ENCODE measurements around the gene STPG2. TPM values are rescaled to one million over a fixed set of nuclear protein-coding genes. Genes with fewer than 3 reads are reported as not detected.

STPG2 gene
- polyA plus RNA-seq (ENCODE audit: insufficient read length in 10 of 10), result under 1 TPM in 4 of 10 donors, not detected in 6; 0.14 to 0.22 (median 0.19) TPM
- long read RNA-seq, donor 1, result 0 reads
- long read RNA-seq, donor 2, result 0 reads
- long read RNA-seq, donor 3, result 0 reads
- long read RNA-seq, donor 4, result 0 reads
- long read RNA-seq, donor 5, result 0 reads
- long read RNA-seq, donor 6, result 0 reads
- long read RNA-seq, donor 7, result 0 reads
- long read RNA-seq, donor 8, result 0 reads
- long read RNA-seq, donor 9, result 0 reads

DNA sequence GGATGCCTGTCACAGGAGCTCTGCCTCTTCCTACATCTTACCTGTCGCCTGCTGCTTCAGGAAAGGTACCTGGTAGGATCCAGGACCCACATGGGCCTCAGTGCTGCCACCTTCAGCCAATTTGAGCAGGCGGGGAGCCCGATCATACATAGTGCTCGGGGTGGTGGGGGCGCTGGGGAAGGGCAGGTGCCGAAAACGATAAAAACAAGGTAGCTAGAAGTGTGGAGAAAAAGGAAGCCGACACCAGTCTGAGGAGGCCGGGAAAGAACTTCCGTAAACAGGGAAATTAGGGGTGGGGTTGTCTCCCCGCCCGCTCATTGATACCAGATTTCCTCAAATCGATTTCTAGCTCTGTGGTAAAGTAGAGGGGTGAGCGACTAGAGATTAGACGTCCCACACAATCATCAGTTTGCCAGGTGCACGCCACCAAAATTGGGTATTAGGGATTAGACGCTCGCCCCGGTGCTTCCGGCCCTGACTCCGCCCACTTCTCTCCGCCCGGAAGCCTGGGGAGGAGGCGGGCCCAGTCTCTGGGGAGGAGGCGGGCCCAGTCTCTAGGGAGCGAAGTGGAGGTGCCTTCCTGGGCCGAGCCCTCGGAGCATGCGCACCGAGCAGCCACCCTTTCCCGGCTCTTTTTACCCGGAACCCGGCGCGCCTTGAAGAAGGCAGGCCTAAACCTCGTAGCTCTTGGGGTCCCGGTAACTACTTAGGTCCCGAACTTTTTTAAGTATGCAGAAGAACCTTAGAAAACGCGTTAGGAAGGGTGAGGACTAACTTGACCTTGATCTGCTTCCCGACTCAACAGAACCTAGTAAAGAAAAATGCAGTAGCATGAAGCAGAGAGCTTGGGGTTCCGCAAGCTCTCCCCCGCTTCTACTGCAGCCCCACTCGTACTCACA is at the start of gene STPG2:
Gene STPG2, minus strand, starts transcription at position 476 of the 899 bp plus-strand sequence.
- DNase-seq, result peak; percentile 82 to 93 (median 85)

DNA sequence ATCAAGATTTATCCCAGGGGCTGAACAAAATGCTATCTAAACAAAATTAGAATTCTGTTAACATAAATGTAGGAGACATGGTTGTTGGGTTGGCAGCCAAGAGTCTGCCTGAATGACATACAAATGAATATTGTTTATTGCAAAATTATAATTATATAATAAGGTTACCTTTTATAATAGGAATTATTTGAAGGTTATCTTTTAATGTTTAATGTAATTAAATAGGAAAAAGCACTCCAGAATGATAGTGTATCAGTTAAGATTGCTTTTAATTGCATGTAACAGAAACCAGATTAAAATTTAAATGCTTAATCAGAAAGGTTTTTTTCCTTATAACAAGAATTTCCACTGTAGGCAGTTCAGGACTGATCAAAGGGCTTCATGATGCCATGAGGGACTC is 42.0 kb upstream of the STPG2 start:
- DNase-seq, result no peak

DNA sequence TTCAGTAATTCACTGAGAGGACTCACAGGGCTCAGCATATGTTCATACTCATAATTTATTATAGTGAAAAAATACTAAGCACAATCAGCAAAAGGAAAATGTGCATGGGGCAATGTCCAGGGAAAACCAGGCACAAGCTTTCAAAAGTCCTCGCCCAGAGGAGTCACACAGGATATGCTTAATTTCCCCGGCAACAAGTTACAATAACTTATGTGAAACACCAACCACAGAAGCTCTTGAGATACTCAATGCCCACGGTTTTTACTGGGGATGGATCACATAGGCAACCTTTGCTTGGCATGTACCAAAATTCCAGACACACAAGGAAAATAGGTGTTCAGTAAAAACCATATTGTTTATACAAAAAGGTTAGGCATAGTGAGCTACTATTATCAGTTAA is 38.5 kb upstream of the STPG2 start:
- DNase-seq, result no peak

DNA sequence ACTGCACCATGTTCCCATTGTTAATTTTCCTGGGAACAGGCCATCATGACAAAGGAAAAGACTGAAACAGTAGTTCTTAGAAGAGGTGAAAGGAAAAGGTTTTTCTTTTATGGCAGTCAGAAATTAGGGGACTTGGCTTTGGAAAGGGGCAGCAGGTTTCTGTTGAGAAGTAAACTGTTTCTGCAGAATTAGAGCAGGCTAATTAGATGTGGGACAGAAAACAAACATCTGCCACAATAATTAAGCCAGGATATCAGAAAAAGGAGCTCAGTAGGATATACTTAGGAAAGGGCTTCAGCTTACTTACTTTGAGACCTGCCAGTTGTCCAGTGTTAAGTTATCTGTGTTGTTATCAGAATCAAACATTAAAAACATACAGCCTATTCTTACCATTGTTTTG is 36.7 kb upstream of the STPG2 start:
- DNase-seq, result no peak

DNA sequence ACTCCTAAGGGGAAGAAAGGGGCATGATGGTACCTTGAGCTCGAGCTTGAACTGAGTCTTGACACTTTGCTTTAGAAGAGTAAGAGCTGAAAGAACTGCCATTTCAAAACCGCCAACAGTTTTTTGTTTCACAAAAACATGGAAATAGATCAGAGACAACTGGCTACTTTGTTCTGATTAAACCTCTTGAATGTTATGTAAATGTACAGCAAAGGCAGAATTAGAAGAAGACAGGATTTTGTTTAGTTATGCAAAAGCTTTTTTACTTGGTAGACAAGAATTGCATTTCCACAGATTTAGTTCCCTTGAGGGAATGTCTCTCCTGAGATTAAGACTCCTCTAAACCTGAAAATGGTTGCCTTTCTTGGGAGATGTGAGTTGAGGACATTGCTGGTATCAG is 33.3 kb upstream of the STPG2 start:
- DNase-seq, result no peak

DNA sequence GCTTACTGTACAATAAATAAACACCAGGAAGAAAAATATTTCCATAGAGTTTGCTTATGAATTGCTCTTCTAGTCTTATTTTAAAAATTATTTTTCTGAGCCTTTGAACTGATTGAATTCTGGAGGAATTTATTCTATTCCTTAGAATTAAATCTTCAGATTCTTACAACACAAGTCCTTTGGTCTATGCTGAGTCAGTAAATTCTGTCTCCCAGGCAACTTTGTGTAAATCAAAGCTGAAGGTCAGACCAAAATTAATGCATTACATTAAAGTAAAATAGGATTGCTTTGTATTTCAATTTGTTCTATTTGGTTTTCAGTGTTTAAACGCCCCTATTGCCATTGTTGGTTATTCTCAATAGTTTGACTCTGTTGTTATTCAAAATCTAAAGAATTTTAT is 26.8 kb upstream of the STPG2 start:
- no peak for DNase-seq

DNA sequence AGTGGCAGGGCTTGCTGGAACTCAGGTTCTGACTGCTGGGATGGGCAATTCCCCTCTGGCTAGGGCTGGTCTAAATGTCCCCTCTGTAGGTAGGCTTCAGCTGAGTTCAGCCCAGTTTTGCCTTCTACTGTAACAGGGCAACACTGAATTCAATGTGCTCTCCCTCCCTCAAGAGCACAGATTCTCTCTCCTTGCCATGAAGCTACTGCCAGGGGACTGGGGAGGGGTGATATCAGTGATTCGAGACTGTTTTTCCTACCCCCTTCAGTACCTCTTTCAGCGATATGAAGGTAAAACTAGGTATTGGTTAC is 23.4 kb upstream of the STPG2 start:
- no peak for DNase-seq

DNA sequence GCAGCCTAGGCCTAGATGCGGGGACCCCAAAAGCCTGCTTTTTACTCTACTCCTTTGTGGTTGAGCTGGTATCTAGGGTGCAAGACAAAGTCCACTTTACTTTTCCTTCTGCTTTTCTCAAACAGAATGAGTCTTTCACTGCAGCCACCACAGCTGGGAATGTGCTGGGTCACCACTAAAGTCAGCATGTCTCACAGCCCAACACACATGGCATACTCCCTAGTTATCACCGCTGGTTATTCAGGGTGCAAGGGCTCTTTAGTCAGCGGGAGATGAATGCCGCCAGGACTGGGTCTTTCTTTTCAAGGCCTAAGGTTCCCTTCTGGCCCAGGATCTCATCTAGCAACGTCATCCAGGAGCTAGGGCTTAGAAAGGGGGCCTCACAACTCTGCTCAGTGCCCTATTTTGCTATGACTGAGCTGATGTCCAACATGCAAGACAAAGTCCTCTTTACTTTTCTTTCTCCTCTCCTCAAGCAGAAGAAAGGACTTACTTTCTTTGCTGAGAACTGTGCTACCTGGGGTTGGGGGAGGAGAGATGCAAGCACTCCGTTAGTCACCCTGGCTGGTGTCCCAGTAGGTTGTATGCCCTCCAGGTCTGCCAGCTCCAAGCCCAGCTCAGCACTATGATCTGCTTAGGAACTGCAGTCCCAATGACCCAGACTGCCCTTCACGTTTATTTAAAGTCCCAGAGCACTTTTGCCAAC is 22.9 kb upstream of the STPG2 start:
- no peak for DNase-seq

DNA sequence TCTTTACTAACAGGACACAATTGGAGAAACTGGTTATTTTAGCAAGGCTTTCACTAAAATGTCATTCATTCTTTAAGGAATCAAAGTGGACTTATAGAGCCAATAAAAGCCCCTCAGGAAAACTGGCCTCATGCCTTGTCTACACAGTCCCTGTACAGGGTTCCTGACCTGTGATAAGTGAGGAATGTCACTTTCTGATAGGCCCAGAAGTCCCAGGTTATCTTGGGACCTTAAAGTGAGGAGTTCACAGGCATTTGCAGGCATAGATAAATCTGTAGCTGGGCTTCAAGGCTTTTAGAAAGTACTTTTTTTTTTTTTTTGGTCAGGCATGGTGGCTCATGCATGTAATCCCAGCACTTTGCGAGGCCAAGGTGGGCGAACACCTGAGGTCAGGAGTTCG is 19.4 kb upstream of the STPG2 start:
- DNase-seq, result no peak

DNA sequence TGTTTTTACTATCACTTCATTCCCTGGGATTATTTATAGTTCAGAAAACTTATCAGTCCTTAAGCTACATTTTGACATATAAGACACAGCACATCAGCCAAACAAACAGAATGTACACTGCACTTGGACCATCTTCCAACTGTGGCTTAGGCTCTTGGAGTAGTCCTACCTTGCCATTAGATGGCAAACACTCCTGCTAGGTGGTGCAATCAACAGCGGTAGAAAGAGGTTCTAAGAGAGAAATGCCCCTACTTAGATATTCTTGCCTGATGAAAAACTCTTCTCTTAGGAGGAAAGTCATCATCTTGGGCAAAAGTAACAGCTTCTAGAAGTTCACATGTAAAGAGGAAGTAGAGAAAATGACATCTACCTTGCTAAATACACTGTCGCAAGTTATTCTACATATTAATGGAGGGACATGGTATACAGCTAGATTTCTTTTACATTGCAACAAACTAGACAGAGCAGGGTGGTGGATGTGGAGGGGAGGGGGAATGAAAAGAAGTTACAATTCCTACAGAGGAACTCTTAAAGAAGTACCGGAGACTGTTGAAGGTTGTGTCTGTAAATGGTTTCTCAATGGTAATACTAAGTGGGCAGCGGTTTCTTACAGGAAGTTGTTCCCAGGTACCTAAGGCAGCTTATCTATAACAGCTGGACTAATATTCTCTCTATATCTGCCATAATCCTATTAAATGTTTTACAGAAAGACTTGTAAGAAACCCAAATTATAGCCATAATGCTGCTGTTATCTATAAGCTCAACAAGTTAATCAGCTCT is 8.1 kb upstream of the STPG2 start:
- DNase-seq, result no peak

DNA sequence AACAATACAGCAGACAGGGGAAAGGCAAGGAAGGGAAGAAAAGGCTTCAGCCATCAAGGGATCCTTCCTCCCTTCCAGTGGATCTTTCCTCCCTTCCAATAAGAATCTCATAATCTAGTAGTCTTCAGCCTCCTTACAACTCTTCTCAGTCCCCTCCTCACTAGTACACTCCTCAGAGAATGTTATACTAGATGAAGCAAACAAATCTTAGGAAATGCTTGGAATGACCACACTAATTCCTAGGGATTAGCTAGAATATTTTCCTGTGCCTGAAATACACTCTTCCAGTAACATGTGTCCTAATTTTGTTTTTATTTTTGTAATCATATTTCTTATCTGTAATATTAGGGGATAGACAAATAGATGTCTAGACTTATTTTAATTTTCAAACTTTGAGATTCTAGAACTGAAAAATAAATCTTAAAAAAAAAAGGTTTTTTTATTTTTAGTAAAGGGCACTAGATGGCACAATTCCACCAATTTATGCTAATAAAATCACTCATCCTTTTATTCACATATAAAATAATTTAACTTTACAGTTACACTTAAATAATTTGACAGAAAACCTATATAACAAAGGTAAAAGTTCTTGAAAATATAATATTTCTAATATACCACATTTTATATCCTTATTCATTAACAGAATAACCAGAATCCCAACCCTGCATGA is 7.0 kb upstream of the STPG2 start:
- DNase-seq, result peak in 1 of 3 donors; percentile 3

DNA sequence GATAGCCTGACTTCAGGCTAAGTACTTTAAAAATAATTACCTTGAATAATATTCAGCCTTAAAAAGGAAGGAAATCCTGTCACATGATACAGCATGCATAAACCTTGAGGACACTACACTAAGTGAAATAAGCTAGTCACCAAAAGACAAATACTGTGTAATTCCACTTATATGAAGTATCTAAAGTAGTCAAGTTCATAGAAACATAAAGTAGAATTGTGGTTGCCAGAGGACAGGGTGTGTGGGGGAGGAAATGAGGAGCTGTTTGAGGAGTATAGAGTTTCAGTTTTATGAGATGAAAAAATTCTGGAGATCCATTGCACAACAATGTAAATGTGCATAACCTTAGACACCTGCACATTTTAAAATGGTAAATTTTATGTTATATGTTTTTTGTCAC is 5.6 kb upstream of the STPG2 start:
- no peak for DNase-seq

DNA sequence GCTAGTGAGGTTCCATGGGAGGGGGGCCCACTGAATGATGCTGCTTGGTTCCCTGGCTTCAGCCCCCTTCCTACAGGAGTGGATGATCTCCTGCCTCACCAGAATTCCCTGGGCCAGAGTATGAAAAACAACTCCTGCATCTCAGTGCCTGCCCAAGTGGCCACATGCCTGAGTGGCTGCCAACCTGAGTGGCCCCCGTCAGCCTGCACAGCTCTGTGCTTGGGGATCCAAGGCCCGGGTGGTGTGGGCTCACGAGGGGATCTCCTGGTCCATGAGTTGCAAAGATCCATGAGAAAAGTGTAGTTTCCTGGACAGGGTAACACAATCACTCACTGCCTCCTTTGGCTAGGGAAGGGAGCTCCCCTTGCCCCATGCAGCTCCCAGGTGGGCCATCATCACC is 17.1 kb downstream of the STPG2 start:
- no peak for DNase-seq

DNA sequence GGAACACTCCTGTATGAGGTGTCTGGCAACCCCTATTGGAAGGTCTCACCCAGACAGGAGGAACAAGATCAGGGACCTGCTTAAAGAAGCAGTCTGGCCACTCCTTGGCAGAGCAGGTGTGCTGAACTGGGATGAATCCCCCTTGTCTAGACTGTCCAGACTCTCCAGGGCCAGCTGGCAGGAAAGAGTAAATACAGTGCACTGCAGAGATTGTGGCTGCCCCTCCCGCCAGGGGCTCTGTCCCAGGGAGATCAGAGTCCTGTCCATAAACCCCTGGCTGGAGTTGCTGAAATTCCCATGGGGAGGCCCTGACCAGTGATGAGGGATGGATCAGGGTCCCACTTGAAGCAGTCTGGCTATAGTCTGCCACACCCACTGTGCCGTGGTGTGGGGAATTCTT is 17.7 kb downstream of the STPG2 start:
- DNase-seq, result no peak

DNA sequence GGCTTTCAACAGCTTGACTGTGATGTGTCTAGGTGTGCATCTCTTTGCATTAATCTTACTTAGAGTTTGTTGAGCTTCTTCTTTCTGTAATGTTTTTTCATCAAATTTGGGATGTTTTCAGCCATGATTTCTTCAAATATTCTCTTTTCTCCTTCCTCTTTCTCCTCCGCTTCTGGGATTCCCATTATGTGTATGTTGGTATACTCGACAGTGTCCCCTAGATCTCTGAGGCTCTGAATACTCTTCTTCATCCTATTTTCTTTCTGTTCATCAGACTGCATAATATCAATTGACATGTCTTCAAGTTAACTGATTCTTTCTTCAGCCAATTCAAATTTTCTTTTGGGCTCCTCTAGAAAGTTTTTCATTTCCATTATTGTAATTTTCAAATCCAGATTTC is 25.9 kb downstream of the STPG2 start:
- DNase-seq, result no peak

DNA sequence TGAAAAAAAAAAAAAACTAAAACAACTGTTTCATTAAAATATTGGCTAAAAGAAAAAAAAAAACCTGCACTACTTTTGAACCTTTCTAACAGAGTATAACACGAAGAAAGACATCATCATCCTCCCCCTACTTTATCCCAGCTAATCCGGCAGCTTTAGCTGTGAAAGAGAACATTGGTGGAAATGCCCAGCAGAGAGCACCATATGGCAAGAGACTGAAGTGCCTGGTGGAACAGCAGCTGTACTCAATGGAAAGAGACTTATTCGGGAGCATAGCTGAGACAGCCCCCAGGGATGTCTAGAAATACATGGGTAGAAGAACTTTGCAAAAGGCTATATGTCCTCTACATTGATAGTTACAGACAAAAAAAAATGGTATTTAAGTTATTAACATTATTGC is 30.3 kb downstream of the STPG2 start:
- peak; percentile 15 to 27 (median 21) for DNase-seq

DNA sequence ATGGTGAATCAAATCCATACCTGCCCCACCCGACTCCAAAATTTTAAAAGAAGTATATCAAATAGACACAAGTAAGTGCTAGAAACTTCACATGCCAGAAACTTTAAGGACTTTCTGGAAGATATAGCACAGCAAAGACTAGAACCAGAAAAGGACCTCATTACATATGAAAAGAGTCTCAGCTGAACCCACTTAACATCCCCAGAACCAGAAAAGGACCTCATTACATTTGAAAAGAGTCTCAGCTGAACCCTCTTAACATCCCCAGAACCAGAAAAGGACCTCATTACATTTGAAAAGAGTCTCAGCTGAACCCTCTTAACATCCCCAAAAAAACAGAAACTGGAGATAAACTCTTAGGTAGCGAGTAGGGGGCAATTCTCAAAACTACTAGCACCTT is 32.3 kb downstream of the STPG2 start:
- DNase-seq, result no peak

DNA sequence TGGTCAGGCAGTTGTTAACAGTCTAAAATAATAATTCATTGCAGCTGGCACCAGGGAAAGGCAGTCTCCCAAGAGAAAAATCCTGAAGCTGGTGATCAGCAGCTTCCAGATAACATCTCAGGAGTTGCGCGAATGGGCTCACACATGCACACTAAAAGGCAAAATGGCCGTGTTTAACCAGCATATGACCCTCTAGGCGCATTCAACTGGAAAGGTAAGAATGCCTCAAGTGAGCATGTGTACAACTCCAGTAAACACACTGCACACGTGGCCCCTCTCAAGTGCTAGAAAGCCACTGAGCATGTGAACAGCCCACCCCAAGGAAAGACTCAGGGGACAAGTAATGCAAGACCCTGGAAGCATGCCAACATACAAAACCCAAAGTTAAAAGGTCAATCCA is 33.1 kb downstream of the STPG2 start:
- no peak for DNase-seq

DNA sequence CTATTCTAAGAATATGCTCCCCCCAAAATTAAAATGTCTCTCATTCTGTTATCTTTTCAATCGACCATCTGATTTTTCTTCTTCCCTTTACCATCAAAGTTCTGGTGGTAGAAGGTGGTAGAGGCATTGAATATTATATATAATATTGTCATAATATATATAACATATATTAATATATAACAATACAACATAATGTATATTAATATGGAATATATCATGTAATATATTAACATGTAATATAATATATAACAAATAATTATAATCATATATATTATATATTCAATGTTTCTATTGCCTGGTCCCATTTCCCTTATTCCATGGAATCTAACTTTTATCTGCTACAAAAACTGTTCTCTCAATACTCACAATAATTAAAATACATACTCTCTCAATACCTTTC is 40.6 kb downstream of the STPG2 start:
- DNase-seq, result no peak

DNA sequence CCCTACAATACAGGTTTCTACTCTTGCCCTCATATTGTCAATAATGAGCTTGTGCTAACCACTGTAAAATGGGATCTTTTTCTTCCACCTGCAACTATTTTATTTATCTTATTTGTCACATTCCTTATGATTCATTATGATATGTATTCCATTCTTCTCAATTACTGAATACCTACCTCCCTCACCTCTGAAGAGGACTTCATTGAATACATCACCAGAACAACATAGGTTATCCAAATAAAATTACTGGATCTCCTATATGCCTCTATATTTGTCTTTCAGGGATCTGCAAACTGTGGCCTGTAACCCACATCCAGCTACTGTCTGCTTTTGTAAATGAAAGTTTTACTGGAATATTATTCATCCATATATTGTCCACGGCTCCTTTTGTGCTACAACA is 41.3 kb downstream of the STPG2 start:
- no peak for DNase-seq

DNA sequence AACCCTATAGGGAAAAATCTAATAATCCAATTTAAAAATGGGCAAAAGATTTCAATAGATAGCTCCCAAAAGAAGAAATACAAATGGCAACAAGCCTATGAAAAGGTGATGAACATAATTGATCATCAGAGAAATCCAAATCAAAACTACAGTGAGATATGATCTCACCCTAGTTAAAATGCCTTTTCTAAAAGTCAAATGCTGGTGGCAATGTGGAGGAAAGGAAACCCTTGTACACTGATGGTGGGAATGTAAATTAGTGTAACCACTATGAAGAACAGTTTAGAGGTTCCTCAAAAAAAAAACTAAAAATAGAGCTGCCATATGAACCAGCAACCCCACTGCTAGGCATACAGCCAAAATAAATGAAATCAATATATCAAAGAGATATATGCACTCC is 44.5 kb downstream of the STPG2 start:
- DNase-seq, result no peak

DNA sequence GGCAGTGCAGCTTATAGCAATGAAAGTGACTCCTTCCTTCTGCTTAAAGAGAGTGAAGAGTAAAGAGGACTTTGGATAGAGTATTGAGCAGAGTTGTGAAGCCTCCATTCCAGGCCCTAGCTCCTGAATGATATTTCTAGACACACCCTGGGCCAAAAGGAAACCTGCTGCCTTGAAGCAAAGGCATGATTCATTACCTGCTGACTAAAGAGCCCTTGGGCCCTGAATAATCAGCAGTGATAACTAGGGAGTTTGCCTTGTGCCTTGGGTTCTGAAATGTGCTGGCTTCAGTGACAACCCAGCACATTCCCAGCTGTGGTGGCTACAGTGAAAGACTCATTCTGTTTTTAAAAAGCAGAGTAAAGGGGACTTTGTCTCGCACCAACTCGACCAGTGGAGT is 49.2 kb downstream of the STPG2 start:
- DNase-seq, result no peak
